HG03442 (cell line): Measurements from ENCODE around the gene ZNF148.

ENCODE experiments used
- ATAC-seq: cut with Tn5 transposase; IDR thresholded peaks from one replicate; pipeline ENCODE4 v1.9.1; 2021; ENCODE audit warnings: mild to moderate bottlenecking, moderate library complexity; ENCODE audit not compliant: unreplicated experiment

Gene ZNF148

GRCh38 chr3:125334675-125335560, 40.2 kb downstream of the ZNF148 start:
- ATAC-seq = no peak

- no peak for ATAC-seq
Measured at GRCh38 chr3:125332504-125332903, 42.6 kb downstream of the ZNF148 start.

- ATAC-seq = no peak
Measured at GRCh38 chr3:125331243-125331642, 43.9 kb downstream of the ZNF148 start.

GRCh38 chr3:125326957-125327356, 48.2 kb downstream of the ZNF148 start:
- ATAC-seq = no peak

GRCh38 chr3:125325746-125326145, 49.4 kb downstream of the ZNF148 start:
- no peak for ATAC-seq

- no peak for ATAC-seq
Measured at GRCh38 chr3:125324341-125324740, 50.8 kb downstream of the ZNF148 start.

GRCh38 chr3:125322917-125323316, 52.2 kb downstream of the ZNF148 start:
- no peak for ATAC-seq

- ATAC-seq = no peak
Measured at GRCh38 chr3:125322166-125322565, 53.0 kb downstream of the ZNF148 start.

- no peak for ATAC-seq
Measured at GRCh38 chr3:125319765-125320164, 55.4 kb downstream of the ZNF148 start.

GRCh38 chr3:125318871-125319270, 56.3 kb downstream of the ZNF148 start:
- no peak for ATAC-seq

GRCh38 chr3:125318167-125318865, 56.8 kb downstream of the ZNF148 start:
- ATAC-seq = no peak

- no peak for ATAC-seq
Measured at GRCh38 chr3:125317761-125318160, 57.4 kb downstream of the ZNF148 start.

- no peak for ATAC-seq
Measured at GRCh38 chr3:125316949-125317348, 58.2 kb downstream of the ZNF148 start.

GRCh38 chr3:125316246-125316645, 58.9 kb downstream of the ZNF148 start:
- no peak for ATAC-seq

GRCh38 chr3:125313060-125313635, 62.0 kb downstream of the ZNF148 start:
- ATAC-seq = no peak

- no peak for ATAC-seq
Measured at GRCh38 chr3:125310623-125311081, 64.5 kb downstream of the ZNF148 start.

GRCh38 chr3:125309476-125309875, 65.6 kb downstream of the ZNF148 start:
- ATAC-seq = no peak

GRCh38 chr3:125306620-125307019, 68.5 kb downstream of the ZNF148 start:
- no peak for ATAC-seq

- ATAC-seq = no peak
Measured at GRCh38 chr3:125302932-125303331, 72.2 kb downstream of the ZNF148 start.

GRCh38 chr3:125300416-125300815, 74.7 kb downstream of the ZNF148 start:
- ATAC-seq = no peak

GRCh38 chr3:125294411-125294810, 80.7 kb downstream of the ZNF148 start:
- ATAC-seq = no peak

- no peak for ATAC-seq
Measured at GRCh38 chr3:125292015-125292414, 83.1 kb downstream of the ZNF148 start.
